Transverse colon (tissue), 4 donors: ENCODE measurements around the gene RLN3. TPM values are rescaled to one million over a fixed set of nuclear protein-coding genes. Genes with fewer than 3 reads are reported as not detected.
"Not testable (repeated sequence)": the region's sequence is repeated elsewhere in the genome, so short reads cannot be mapped to it uniquely, and the experiment has no call there.

Source experiments
- DNase-seq: peaks from one replicate; pipeline ENCODE4 v3.0.0-alpha.2; 2019
- H3K27ac ChIP-seq, 4 donors: fragments of 200-600 bp; sonication (generic); 2 replicates each; pipeline ENCODE4 v1.5.1; 2016 to 2018; ENCODE audit warnings: inconsistent platforms in 4 of 4
- H3K27me3 ChIP-seq: fragments of 200-600 bp; sonication (generic); 2 replicates; pipeline ENCODE4 v1.5.1; 2017; ENCODE audit warnings: inconsistent platforms
- H3K36me3 ChIP-seq, 4 donors: fragments of 200-600 bp; sonication (generic); 2 replicates each; pipeline ENCODE4 v1.5.1; 2017 to 2019; ENCODE audit warnings: inconsistent platforms in 4 of 4
- H3K4me1 ChIP-seq, 4 donors: fragments of 200-600 bp; sonication (generic); 2 replicates each; pipeline ENCODE4 v1.5.1; 2017 to 2020; ENCODE audit warnings: inconsistent platforms in 4 of 4
- H3K4me3 ChIP-seq, 4 donors: fragments of 200-600 bp; sonication (generic); 1 replicate in 1 of 4; 2 replicates in 3 of 4; pipeline versions ENCODE4 v1.5.1 to v1.6.1; 2017 to 2019; ENCODE audit warnings: inconsistent platforms in 4 of 4
- H3K9me3 ChIP-seq, 2 donors: fragments of 200-600 bp; sonication (generic); 2 replicates each; pipeline ENCODE4 v1.5.1; 2017 to 2019; ENCODE audit warnings: inconsistent platforms in 2 of 2
- CTCF ChIP-seq, 5 experiments: fragments of 200-600 bp in 3 of 5; fragments of 450-650 bp in 2 of 5; sonication (generic) in 3 of 5; IDR thresholded peaks; 1 replicate in 2 of 5; 2 replicates in 3 of 5; pipeline ENCODE4 v1.5.1; 2016 to 2017; ENCODE audit warnings: antibody characterized with exemption in 5 of 5, inconsistent platforms in 3 of 5, mild to moderate bottlenecking in 2 of 5, moderate library complexity in 1 of 5
- EP300 ChIP-seq: sonication (generic); formaldehyde crosslinking; IDR thresholded peaks from one replicate; pipeline ENCODE4 v1.6.1; 2017; ENCODE audit warnings: antibody characterized with exemption, low read depth
- POLR2A ChIP-seq: fragments of 450-650 bp; IDR thresholded peaks from one replicate; pipeline ENCODE4 v1.6.1; 2016; ENCODE audit warnings: antibody characterized with exemption, mild to moderate bottlenecking, moderate library complexity
- POLR2AphosphoS5 ChIP-seq, 3 donors: sonication (generic); formaldehyde crosslinking; IDR thresholded peaks; one replicate each; pipeline ENCODE4 v1.6.1; 2016; ENCODE audit warnings: antibody characterized with exemption in 3 of 3
- WGBS, 2 donors: methylation state at CpG; one replicate each; pipeline ENCODE4 v1.1.5; 2018; ENCODE audit warnings: low coverage in 1 of 2; 5-methylcytosine and 5-hydroxymethylcytosine counted together
- in situ Hi-C, 4 donors: fragments of 200-750 bp; cut with MboI; loops; one replicate each; pipeline versions ENCODE4 v1.15.0 to v1.15.1; 2017; ENCODE audit warnings: low sequenced_read_pairs in 3 of 4, low pct_ligation_motif_present in 1 of 4, low pct_unique_long_range_greater_than_20kb in 1 of 4
- intact Hi-C: fragments of 100-400 bp; cut with DNase I; formaldehyde crosslinking; loops from one replicate; pipeline ENCODE4 v1.15.1; 2023; ENCODE audit warnings: low total_unique reads
- total RNA-seq, 4 donors: library from RNA; depleted of rRNA; stranded (reverse); fragments of >200 nt; gene quantifications; one replicate each; pipeline ENCODE4 v1.1.0, GENCODE V29; 2016

RLN3 gene
- total RNA-seq, 4 donors from 2014 or later: not detected

GRCh38 chr19:14048443-14049153 lies 20.6 kb downstream of the RLN3 start:
- intact Hi-C loops: no loop called here
- TF ChIP-seq CTCF (IDR thresholded peaks at IDR 0.05): peak; percentile 71 to 89 (median 80)
- TF ChIP-seq POLR2A: no peak
- Histone ChIP-seq H3K4me1 (peaks cover 0 to 7% (median under 1%) of the 10 kb centered on the region in 4 donors), H3K4me3 (no peak overlapping the region), H3K27me3 (no peaks in the 10 kb centered on the region), H3K36me3 (no peaks in the 10 kb centered on the region), H3K9me3 (no peaks in the 10 kb centered on the region), H3K27ac (no peak overlapping the region)
- peak; percentile 72 for DNase-seq
- WGBS, 2 donors: 78% methylated on average over 8 of the region's 8 CpGs; no CpG with 5 or more reads in 1 of the 2 donors
- in situ Hi-C loops: no loop called here

GRCh38 chr19:14050512-14050911 lies 22.6 kb downstream of the RLN3 start:
- WGBS, 2 donors: 98% methylated on average over 4 of the region's 4 CpGs; no CpG with 5 or more reads in 1 of the 2 donors
- intact Hi-C loops (no loop called here), in situ Hi-C loops (loop anchor here (10.0 to 25.0 kb wide), 4 partner anchors 156 to 463 kb away; partner anchors contain the start of gene NANOS3 (in 1 of the 4))
- H3K4me1 ChIP-seq: no peaks in the 10 kb centered on the region
- DNase-seq: no peak
- H3K36me3 ChIP-seq: no peaks in the 10 kb centered on the region
- TF ChIP-seq POLR2AphosphoS5 (IDR thresholded peaks at IDR 0.05) (no peak), EP300 (no peak), CTCF (IDR thresholded peaks at IDR 0.05) (no peak), POLR2A (no peak)
- no peak overlapping the region for H3K4me3 ChIP-seq
- H3K27me3 ChIP-seq: no peaks in the 10 kb centered on the region
- no peak overlapping the region for H3K27ac ChIP-seq
- no peaks in the 10 kb centered on the region for H3K9me3 ChIP-seq

GRCh38 chr19:14050961-14051360 lies 23.0 kb downstream of the RLN3 start:
- in situ Hi-C loops: loop anchor here (10.0 to 25.0 kb wide), 4 partner anchors 156 to 464 kb away; partner anchors contain the start of gene NANOS3 (in 1 of the 4)
- DNase-seq, H3K4me1 ChIP-seq, H3K27me3 ChIP-seq, H3K27ac ChIP-seq, H3K9me3 ChIP-seq, H3K36me3 ChIP-seq, intact Hi-C loops, H3K4me3 ChIP-seq: not testable (repeated sequence)
- WGBS, 2 donors: 95% methylated on average over 11 of the region's 11 CpGs; no CpG with 5 or more reads in 1 of the 2 donors

GRCh38 chr19:14051980-14052379 lies 24.0 kb downstream of the RLN3 start:
- H3K27me3 ChIP-seq: peaks cover under 1% of the 10 kb centered on the region
- DNase-seq: no peak
- no peaks in the 10 kb centered on the region for H3K9me3 ChIP-seq
- in situ Hi-C loops: loop anchor here (10.0 to 25.0 kb wide), 4 partner anchors 157 to 465 kb away; partner anchors contain the start of gene NANOS3 (in 1 of the 4)
- intact Hi-C loops: no loop called here
- H3K36me3 ChIP-seq: no peaks in the 10 kb centered on the region
- TF ChIP-seq CTCF (IDR thresholded peaks at IDR 0.05) (no peak), EP300 (no peak), POLR2A (no peak), POLR2AphosphoS5 (IDR thresholded peaks at IDR 0.05) (no peak)
- 82% methylated on average over 4 of the region's 9 CpGs; no CpG with 5 or more reads in 1 of the 2 donors for WGBS, 2 donors
- no peak overlapping the region for H3K27ac ChIP-seq
- H3K4me1 ChIP-seq: peaks cover 0 to under 1% (median 0%) of the 10 kb centered on the region in 4 donors
- H3K4me3 ChIP-seq: no peak overlapping the region
